HG03342 (cell line): ENCODE results near the gene FKBP15.
A peak's percentile ranks its signal among the peaks of the same experiment; 100 is the strongest.
"Not testable (repeated sequence)": the region's sequence is repeated elsewhere in the genome, so short reads cannot be mapped to it uniquely, and the experiment has no call there.

Experiments used
- ATAC-seq: cut with Tn5 transposase; IDR thresholded peaks from one replicate; pipeline ENCODE4 v1.9.1; 2021; ENCODE audit warnings: mild to moderate bottlenecking, moderate library complexity; ENCODE audit not compliant: unreplicated experiment

FKBP15 gene

GRCh38 chr9:113237026-113237425, 15.9 kb upstream of the FKBP15 start:
- ATAC-seq, result no peak

GRCh38 chr9:113235701-113236255, 14.7 kb upstream of the FKBP15 start:
- ATAC-seq, result not testable (repeated sequence)

GRCh38 chr9:113231701-113232100, 10.6 kb upstream of the FKBP15 start:
- ATAC-seq, result no peak

GRCh38 chr9:113228130-113228665, 7.1 kb upstream of the FKBP15 start:
- ATAC-seq, result no peak

- ATAC-seq, result no peak
Observed at GRCh38 chr9:113227436-113227835, 6.4 kb upstream of the FKBP15 start.

GRCh38 chr9:113223963-113224362, 2.9 kb upstream of the FKBP15 start:
- ATAC-seq, result no peak

GRCh38 chr9:113222482-113222841, 1.4 kb upstream of the FKBP15 start:
- ATAC-seq, result no peak

GRCh38 chr9:113221800-113222481, 864 bp upstream of the FKBP15 start:
- ATAC-seq, result no peak

GRCh38 chr9:113220467-113221002, 542 bp downstream of the FKBP15 start:
- no peak for ATAC-seq

- peak; percentile 60 for ATAC-seq
Observed at GRCh38 chr9:113219969-113220368, 1.1 kb downstream of the FKBP15 start.

GRCh38 chr9:113219186-113219936, 1.7 kb downstream of the FKBP15 start:
- peak; percentile 42 for ATAC-seq

- no peak for ATAC-seq
Observed at GRCh38 chr9:113216406-113216805, 4.7 kb downstream of the FKBP15 start.

GRCh38 chr9:113215132-113215531, 5.9 kb downstream of the FKBP15 start:
- ATAC-seq, result no peak

GRCh38 chr9:113210815-113211214, 10.3 kb downstream of the FKBP15 start:
- no peak for ATAC-seq

- no peak for ATAC-seq
Observed at GRCh38 chr9:113205861-113206260, 15.2 kb downstream of the FKBP15 start.

- no peak for ATAC-seq
Observed at GRCh38 chr9:113205432-113205831, 15.6 kb downstream of the FKBP15 start.

- no peak for ATAC-seq
Observed at GRCh38 chr9:113199683-113200329, 21.3 kb downstream of the FKBP15 start.

GRCh38 chr9:113192455-113192854, 28.6 kb downstream of the FKBP15 start:
- ATAC-seq, result no peak

- no peak for ATAC-seq
Observed at GRCh38 chr9:113187929-113188595, 33.0 kb downstream of the FKBP15 start.

- ATAC-seq, result no peak
Observed at GRCh38 chr9:113186137-113186755, 34.8 kb downstream of the FKBP15 start.
